Naive thymus-derived CD4-positive, alpha-beta T cell (primary cell): ENCODE data around the gene RASA3. TPM values are rescaled to one million over a fixed set of nuclear protein-coding genes. Genes with fewer than 3 reads are reported as not detected.
"Not testable (repeated sequence)": the region's sequence is repeated elsewhere in the genome, so short reads cannot be mapped to it uniquely, and the experiment has no call there.

ENCODE experiments used
- ATAC-seq: fragments of 150-1000 bp; cut with Tn5 transposase; 2 replicates; pipeline ENCODE4 v1.10.0; 2021; ENCODE audit warnings: mild to moderate bottlenecking, moderate library complexity
- CTCF ChIA-PET: fragments of 350-600 bp; sonication (Branson Sonifier 250); formaldehyde crosslinking; loops from one replicate; lab custom pipeline; 2021; ENCODE audit warnings: antibody characterized with exemption; lab: Charles Lee
- POLR2A ChIA-PET: fragments of 350-600 bp; sonication (Branson Sonifier 250); formaldehyde crosslinking; loops from one replicate; lab custom pipeline; 2021; ENCODE audit warnings: antibody characterized with exemption, inconsistent platforms; lab: Charles Lee
- DNase-seq, 9 donors: peaks; one replicate each; pipeline versions ENCODE4 v3.0.0 to v3.0.0-alpha.2; 2020 to 2022; ENCODE audit warnings: mixed read lengths in 1 of 9
- H3K27ac ChIP-seq: one replicate; pipeline ENCODE4 v1.7.0; 2013; ENCODE audit warnings: mild to moderate bottlenecking, low read depth, low read length, moderate library complexity
- H3K27me3 ChIP-seq, 2 donors: one replicate each; pipeline ENCODE4 v1.7.0; 2013; ENCODE audit warnings: low read length in 2 of 2, mild to moderate bottlenecking in 2 of 2, moderate library complexity in 2 of 2; ENCODE audit not compliant: control insufficient read depth in 2 of 2, insufficient read depth in 2 of 2
- H3K36me3 ChIP-seq, 3 experiments: 1 replicate in 2 of 3; 2 replicates in 1 of 3; pipeline ENCODE4 v1.7.0; 2013; ENCODE audit warnings: low read length in 3 of 3, mild to moderate bottlenecking in 3 of 3, moderate library complexity in 1 of 3; ENCODE audit not compliant: insufficient read depth in 3 of 3, control insufficient read depth in 2 of 3
- H3K4me1 ChIP-seq, 2 donors: one replicate each; pipeline ENCODE4 v1.7.0; 2013; ENCODE audit warnings: low read length in 2 of 2, mild to moderate bottlenecking in 2 of 2, moderate library complexity in 1 of 2; ENCODE audit not compliant: control insufficient read depth in 2 of 2, insufficient read depth in 2 of 2
- H3K4me3 ChIP-seq: 2 replicates; pipeline ENCODE4 v1.7.0; 2013; ENCODE audit warnings: mild to moderate bottlenecking, low read length
- H3K9me3 ChIP-seq, 3 experiments: 1 replicate in 2 of 3; 2 replicates in 1 of 3; pipeline ENCODE4 v1.7.0; 2013; ENCODE audit warnings: low read length in 3 of 3; ENCODE audit not compliant: control insufficient read depth in 2 of 3
- H3K27ac Mint-ChIP-seq, 9 donors: one replicate each; pipeline ENCODE4 v1.8.0; 2020 to 2022; ENCODE audit warnings: mixed read lengths in 9 of 9, mild to moderate bottlenecking in 8 of 9, moderate library complexity in 5 of 9, inconsistent platforms in 2 of 9
- H3K27me3 Mint-ChIP-seq, 5 donors: one replicate each; pipeline ENCODE4 v1.8.0; 2021 to 2022; ENCODE audit warnings: mixed read lengths in 5 of 5, mild to moderate bottlenecking in 1 of 5
- H3K36me3 Mint-ChIP-seq, 5 donors: one replicate each; pipeline ENCODE4 v1.8.0; 2020 to 2022; ENCODE audit warnings: mixed read lengths in 5 of 5, mild to moderate bottlenecking in 3 of 5, inconsistent platforms in 1 of 5
- H3K4me1 Mint-ChIP-seq, 7 donors: one replicate each; pipeline ENCODE4 v1.8.0; 2020 to 2022; ENCODE audit warnings: mixed read lengths in 7 of 7, mild to moderate bottlenecking in 3 of 7, inconsistent platforms in 1 of 7
- H3K4me3 Mint-ChIP-seq, 10 donors: one replicate each; pipeline ENCODE4 v1.8.0; 2020 to 2022; ENCODE audit warnings: mild to moderate bottlenecking in 10 of 10, mixed read lengths in 10 of 10, moderate library complexity in 6 of 10, inconsistent platforms in 2 of 10
- H3K9me3 Mint-ChIP-seq, 11 donors: one replicate each; pipeline ENCODE4 v1.8.0; 2020 to 2022; ENCODE audit warnings: mixed read lengths in 11 of 11, mild to moderate bottlenecking in 4 of 11, inconsistent platforms in 1 of 11, moderate library complexity in 1 of 11
- intact Hi-C, 2 donors: fragments of 100-400 bp; cut with micrococcal nuclease; formaldehyde crosslinking; loops; one replicate each; pipeline ENCODE4 v1.15.1; 2023
- polyA plus RNA-seq, 2 donors: library from polyadenylated mRNA; unstranded; fragments of 300-500 nt; fragmentation: Illumina TruSeq; gene quantifications; one replicate each; pipeline ENCODE4 v1.2.3, GENCODE V29; 2021
- total RNA-seq, 6 experiments: library from RNA in 5 of 6; stranded (reverse) in 5 of 6; gene quantifications; 1 replicate in 5 of 6; 2 replicates in 1 of 6; pipeline ENCODE4 v1.2.3 and lab custom pipeline; 2021 to 2026

Gene RASA3
- total and polyA plus RNA-seq, 7 experiments from 2014 or later, result 109 to 227 (median 195) TPM

DNA sequence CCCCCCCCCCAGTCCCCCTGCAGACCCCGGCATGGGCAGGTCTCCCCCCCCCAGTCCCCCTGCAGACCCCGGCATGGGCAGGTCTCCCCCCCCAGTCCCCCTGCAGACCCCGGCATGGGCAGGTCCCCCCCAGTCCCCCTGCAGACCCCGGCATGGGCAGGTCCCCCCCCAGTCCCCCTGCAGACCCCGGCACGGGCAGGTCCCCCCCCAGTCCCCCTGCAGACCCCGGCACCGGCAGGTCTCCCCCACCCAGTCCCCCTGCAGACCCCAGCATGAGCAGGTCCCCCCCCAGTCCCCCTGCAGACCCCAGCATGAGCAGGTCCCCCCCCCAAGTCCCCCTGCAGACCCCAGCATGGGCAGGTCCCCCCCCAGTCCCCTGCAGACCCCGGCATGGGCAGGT lies 703 bp upstream of the RASA3 start:
- H3K4me3 ChIP-seq, CTCF ChIA-PET, H3K27me3 Mint-ChIP-seq, DNase-seq, H3K27me3 ChIP-seq, H3K9me3 ChIP-seq, H3K27ac ChIP-seq, ATAC-seq: not testable (repeated sequence)
- H3K27ac Mint-ChIP-seq, result peak overlapping the region in 2 of 9 donors; percentile 61 to 81
- H3K4me1 Mint-ChIP-seq, result peaks cover 31 to 73% (median 55%) of the 10 kb centered on the region in 7 donors
- Histone ChIP-seq H3K4me1 (peaks cover 27 to 44% of the 10 kb centered on the region in 2 donors), H3K36me3 (peaks cover 0 to 29% (median 0%) of the 10 kb centered on the region in 3 experiments)
- POLR2A ChIA-PET, result interaction anchor here (1.0 to 13.0 kb wide), 5 partner anchors 7 to 102 kb away, joined by 3 to 137 read pairs (median 71); no protein-coding TSS in a partner anchor
- intact Hi-C loops, result loop anchor here (5.0 kb wide), 2 partner anchors 34 to 316 kb away; no protein-coding TSS in a partner anchor
- peaks cover 5 to 32% (median 14%) of the 10 kb centered on the region in 5 donors for H3K36me3 Mint-ChIP-seq
- peaks cover 0 to 13% (median 0%) of the 10 kb centered on the region in 11 donors for H3K9me3 Mint-ChIP-seq
- peak overlapping the region in 3 of 10 donors; percentile 66 to 100 (median 69) for H3K4me3 Mint-ChIP-seq

DNA sequence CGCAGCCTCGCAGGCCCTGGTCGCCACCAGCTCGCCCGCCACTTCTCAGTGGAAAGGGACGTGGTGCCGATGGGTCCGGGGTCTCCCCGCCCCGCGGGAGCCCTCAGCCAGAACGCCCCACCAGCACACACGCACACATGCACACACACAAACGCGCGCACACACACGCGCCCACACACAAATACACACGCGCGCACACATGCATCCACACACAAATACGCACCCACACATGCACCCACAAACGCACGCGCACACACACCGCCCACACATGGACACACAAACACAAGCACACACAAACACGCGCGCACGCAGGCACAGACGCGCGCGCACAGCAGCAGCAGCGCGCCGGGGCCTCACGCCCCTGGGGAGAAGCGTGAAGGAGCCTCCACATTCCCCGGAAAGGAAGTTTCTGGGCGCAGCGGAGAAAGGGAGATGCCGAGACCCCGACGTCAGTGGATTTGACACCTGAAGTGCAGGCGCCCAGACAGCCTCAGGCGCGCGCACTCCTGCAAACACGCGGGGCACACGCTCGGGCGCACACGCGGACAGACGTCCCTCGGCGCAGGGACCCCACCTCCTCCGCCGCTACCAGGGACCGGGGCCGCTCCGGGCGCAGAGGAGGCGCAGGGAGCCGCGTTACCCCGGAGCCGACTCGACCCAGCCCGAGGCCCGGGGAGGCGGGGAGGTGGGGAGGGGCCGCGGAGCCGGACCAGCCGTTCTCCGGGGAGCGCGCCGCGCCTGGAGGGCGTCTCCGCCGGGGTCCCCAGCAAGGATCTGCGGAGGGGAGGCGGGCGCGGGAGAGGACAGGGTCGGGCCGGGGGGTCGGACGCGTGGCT lies 622 bp downstream of the RASA3 start:
- DNase-seq, result peak in 5 of 9 donors; percentile 52 to 65 (median 62)
- peak overlapping the region; percentile 82 to 100 (median 99) for H3K27ac Mint-ChIP-seq
- ChIA-PET CTCF (interaction anchor here (0.6 to 1.8 kb wide), 11 partner anchors 9 to 94 kb away, joined by 3 to 13 read pairs (median 4); no protein-coding TSS in a partner anchor), POLR2A (interaction anchor here (0.6 to 13.0 kb wide), 21 partner anchors 9 to 150 kb away, joined by 3 to 137 read pairs (median 8); partner anchors contain the start of gene UPF3A)
- peaks cover 0 to 12% (median 0%) of the 10 kb centered on the region in 11 donors for H3K9me3 Mint-ChIP-seq
- Histone ChIP-seq H3K9me3 (no peaks in the 10 kb centered on the region), H3K27ac (peak overlapping the region; percentile 85), H3K4me3 (peak overlapping the region; percentile 90), H3K27me3 (no peaks in the 10 kb centered on the region), H3K36me3 (peaks cover 0 to 39% (median 0%) of the 10 kb centered on the region in 3 experiments), H3K4me1 (peaks cover 40 to 57% of the 10 kb centered on the region in 2 donors)
- H3K4me3 Mint-ChIP-seq, result peak overlapping the region; percentile 96 to 100 (median 100)
- H3K36me3 Mint-ChIP-seq, result peaks cover 11 to 42% (median 21%) of the 10 kb centered on the region in 5 donors
- intact Hi-C loops, result loop anchor here (1.0 to 5.0 kb wide), 4 partner anchors 10 to 314 kb away; no protein-coding TSS in a partner anchor
- peaks cover 0 to 8% (median 0%) of the 10 kb centered on the region in 5 donors for H3K27me3 Mint-ChIP-seq
- ATAC-seq, result no peak
- peaks cover 44 to 77% (median 60%) of the 10 kb centered on the region in 7 donors for H3K4me1 Mint-ChIP-seq

DNA sequence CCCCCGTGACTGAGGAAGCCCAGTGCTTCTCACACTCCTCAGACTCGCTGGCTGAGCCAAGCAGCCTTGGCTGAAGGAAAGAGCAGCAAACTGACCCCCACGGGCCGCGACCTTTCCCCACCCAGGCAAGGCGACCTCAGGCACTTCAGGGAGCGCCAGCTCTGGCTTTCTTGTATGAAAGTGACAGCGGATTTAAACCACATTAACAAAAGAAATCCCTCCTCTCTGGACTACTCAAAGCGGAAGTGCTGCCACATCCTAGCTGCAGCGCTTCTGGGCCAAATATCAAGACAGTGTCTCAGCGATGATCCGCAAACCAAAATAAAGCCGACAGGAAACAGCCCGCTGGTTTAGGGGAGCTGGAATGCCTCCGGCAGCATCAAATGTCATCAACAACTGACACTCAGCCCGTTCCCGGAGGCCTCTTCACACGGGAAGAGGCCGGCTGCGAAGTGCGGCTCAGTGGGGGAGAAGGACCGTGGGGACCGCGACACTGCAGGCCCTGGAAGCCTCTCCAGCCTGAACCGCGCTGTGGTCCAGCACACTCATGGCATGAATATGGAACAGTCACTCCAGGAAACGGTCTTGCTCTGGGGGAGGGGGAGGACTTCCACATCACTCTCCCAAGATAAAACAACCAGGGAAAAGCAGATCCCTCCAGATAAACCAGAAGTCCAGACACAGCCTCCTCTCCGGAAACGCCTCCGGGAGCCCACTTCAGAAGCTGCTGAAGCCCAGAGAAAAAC lies 1.4 kb downstream of the RASA3 start:
- no peaks in the 10 kb centered on the region for H3K27me3 ChIP-seq
- no peaks in the 10 kb centered on the region for H3K9me3 ChIP-seq
- ChIA-PET CTCF (interaction anchor here (0.6 to 1.8 kb wide), 13 partner anchors 10 to 107 kb away, joined by 3 to 13 read pairs (median 4); no protein-coding TSS in a partner anchor), POLR2A (interaction anchor here (0.6 to 13.0 kb wide), 24 partner anchors 9 to 151 kb away, joined by 3 to 137 read pairs (median 5); partner anchors contain the start of gene UPF3A)
- Mint-ChIP-seq H3K4me3 (peak overlapping the region; percentile 96 to 100 (median 100)), H3K27ac (peak overlapping the region; percentile 82 to 100 (median 99)), H3K36me3 (peaks cover 11 to 44% (median 25%) of the 10 kb centered on the region in 5 donors), H3K27me3 (peaks cover 0 to 6% (median 0%) of the 10 kb centered on the region in 5 donors), H3K9me3 (peaks cover 0 to 12% (median 0%) of the 10 kb centered on the region in 11 donors), H3K4me1 (peaks cover 47 to 78% (median 65%) of the 10 kb centered on the region in 7 donors)
- H3K4me1 ChIP-seq, result peaks cover 48 to 65% of the 10 kb centered on the region in 2 donors
- intact Hi-C loops, result loop anchor here (1.0 to 5.0 kb wide), 4 partner anchors 11 to 314 kb away; no protein-coding TSS in a partner anchor
- H3K36me3 ChIP-seq, result peaks cover 0 to 39% (median 0%) of the 10 kb centered on the region in 3 experiments
- H3K4me3 ChIP-seq, result peak overlapping the region; percentile 90
- DNase-seq, result peak; percentile 36 to 86 (median 77)
- peak overlapping the region; percentile 85 for H3K27ac ChIP-seq
- ATAC-seq, result peak; percentile 46

DNA sequence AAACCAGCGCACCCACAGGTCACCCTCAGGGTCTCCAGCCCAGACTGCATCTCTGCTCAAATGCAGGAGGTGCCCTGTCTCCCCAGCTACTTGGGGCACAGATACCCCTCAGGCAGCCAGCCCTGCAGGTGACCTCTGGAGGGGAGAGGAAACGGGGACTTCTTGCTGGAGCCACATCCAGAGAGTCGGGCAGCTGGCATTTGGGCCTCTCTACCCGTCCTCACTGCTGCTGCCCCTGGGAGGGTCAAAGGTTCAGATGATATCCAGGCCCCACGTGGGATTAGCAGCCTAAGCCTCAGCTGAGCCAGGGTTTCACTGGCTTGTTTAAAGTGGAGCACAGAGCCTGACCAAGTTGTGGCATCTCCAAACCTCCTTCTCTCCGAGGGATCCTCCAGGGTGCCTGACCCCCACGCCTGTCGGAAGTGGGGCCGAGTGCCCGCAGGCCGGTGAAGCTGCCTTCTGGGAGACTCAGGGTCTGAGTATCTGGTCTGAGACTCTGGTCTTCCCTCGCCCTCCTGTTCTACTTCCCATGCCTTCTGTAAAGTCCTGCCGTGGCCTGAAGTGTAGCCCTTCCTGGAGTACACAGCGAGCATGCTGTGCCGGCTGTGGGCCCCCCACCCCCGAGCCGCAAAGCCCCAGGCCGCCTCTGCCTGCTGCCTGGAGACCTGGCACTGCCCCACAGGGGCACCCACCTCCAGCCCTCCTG lies 2.1 kb downstream of the RASA3 start:
- peaks cover 0 to 12% (median 0%) of the 10 kb centered on the region in 11 donors for H3K9me3 Mint-ChIP-seq
- peak overlapping the region; percentile 90 for H3K4me3 ChIP-seq
- H3K9me3 ChIP-seq, result no peaks in the 10 kb centered on the region
- intact Hi-C loops, result loop anchor here (5.0 kb wide), 2 partner anchors 37 to 313 kb away; no protein-coding TSS in a partner anchor
- no peak for DNase-seq
- H3K4me1 Mint-ChIP-seq, result peaks cover 51 to 77% (median 67%) of the 10 kb centered on the region in 7 donors
- H3K36me3 Mint-ChIP-seq, result peaks cover 11 to 48% (median 27%) of the 10 kb centered on the region in 5 donors
- peak overlapping the region; percentile 82 to 100 (median 99) for H3K27ac Mint-ChIP-seq
- peak overlapping the region; percentile 85 for H3K27ac ChIP-seq
- ChIA-PET CTCF (interaction anchor here (0.6 to 2.2 kb wide), 13 partner anchors 10 to 108 kb away, joined by 3 to 13 read pairs (median 4); no protein-coding TSS in a partner anchor), POLR2A (interaction anchor here (0.7 to 13.0 kb wide), 23 partner anchors 8 to 151 kb away, joined by 3 to 137 read pairs (median 6); partner anchors contain the start of gene UPF3A)
- H3K36me3 ChIP-seq, result peaks cover 0 to 39% (median 0%) of the 10 kb centered on the region in 3 experiments
- ATAC-seq, result no peak
- H3K27me3 Mint-ChIP-seq, result peaks cover 0 to 6% (median 0%) of the 10 kb centered on the region in 5 donors
- no peaks in the 10 kb centered on the region for H3K27me3 ChIP-seq
- peaks cover 53 to 65% of the 10 kb centered on the region in 2 donors for H3K4me1 ChIP-seq
- peak overlapping the region; percentile 96 to 100 (median 100) for H3K4me3 Mint-ChIP-seq

DNA sequence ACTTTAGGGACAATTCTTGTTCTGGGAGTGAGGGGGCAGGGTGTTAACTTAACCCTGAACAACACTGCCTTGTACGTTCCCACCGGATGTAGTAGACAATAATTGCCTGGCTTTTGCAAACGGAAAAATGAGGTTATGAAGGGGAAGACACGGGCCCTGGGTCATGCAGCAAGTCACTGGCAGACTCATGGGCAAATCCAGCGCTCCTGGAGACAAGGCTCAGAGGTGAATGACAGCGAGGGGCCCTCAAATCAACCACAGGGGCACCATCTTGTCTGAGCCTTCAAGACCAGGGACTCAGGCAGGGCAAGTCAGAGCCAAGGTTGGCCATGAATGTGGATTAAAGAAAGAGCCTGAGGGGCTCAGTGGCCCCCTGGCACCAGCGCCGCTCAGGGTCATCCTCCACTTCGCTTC lies 2.8 kb downstream of the RASA3 start:
- peaks cover 0 to 12% (median 0%) of the 10 kb centered on the region in 11 donors for H3K9me3 Mint-ChIP-seq

More for the DNA sequence above, 2.8 kb downstream of the RASA3 start:
- Mint-ChIP-seq H3K27me3 (peaks cover 0 to 6% (median 0%) of the 10 kb centered on the region in 5 donors), H3K27ac (peak overlapping the region; percentile 82 to 100 (median 99)), H3K36me3 (peaks cover 17 to 54% (median 33%) of the 10 kb centered on the region in 5 donors), H3K4me1 (peaks cover 53 to 77% (median 67%) of the 10 kb centered on the region in 7 donors), H3K4me3 (peak overlapping the region; percentile 96 to 100 (median 100))
- ChIA-PET CTCF (interaction anchor here (0.7 to 2.2 kb wide), 6 partner anchors 11 to 96 kb away, joined by 3 to 8 read pairs (median 4); no protein-coding TSS in a partner anchor), POLR2A (interaction anchor here (0.9 to 13.0 kb wide), 13 partner anchors 8 to 152 kb away, joined by 3 to 137 read pairs (median 23); partner anchors contain the start of gene UPF3A)
- intact Hi-C loops, result loop anchor here (1.0 to 5.0 kb wide), 8 partner anchors 14 to 312 kb away; no protein-coding TSS in a partner anchor
- no peaks in the 10 kb centered on the region for H3K27me3 ChIP-seq
- ATAC-seq (no peak), DNase-seq (peak in 1 of 9 donors; percentile 64)
- H3K4me3 ChIP-seq, result peak overlapping the region; percentile 90
- H3K4me1 ChIP-seq, result peaks cover 58 to 65% of the 10 kb centered on the region in 2 donors
- no peaks in the 10 kb centered on the region for H3K9me3 ChIP-seq
- peaks cover 0 to 39% (median 0%) of the 10 kb centered on the region in 3 experiments for H3K36me3 ChIP-seq
- H3K27ac ChIP-seq, result peak overlapping the region; percentile 85
